Measurements from ENCODE around the gene BMP6. TPM values are rescaled to one million over a fixed set of nuclear protein-coding genes. Genes with fewer than 3 reads are reported as not detected.

Gene BMP6
- total and polyA plus RNA-seq, 2 experiments from 2014 or later, result 0.84 to 2.8 TPM

GRCh38 chr6:7693827-7694226 is 32.1 kb upstream of the BMP6 start (continued):
- TF ChIP-seq ZNF462 (CRISPR knock-in tag; IDR thresholded peaks at IDR 0.05) (no peak), EZH2 (IDR thresholded peaks at IDR 0.05; ENCODE audit: low read depth, unreplicated experiment) (no peak), ETS1 (IDR thresholded peaks at IDR 0.05) (no peak)

GRCh38 chr6:7696061-7696460 is 29.8 kb upstream of the BMP6 start:
- Histone ChIP-seq H3K4me1 (ENCODE audit: insufficient read depth) (peaks cover 19% of the 10 kb centered on the region), H3K27me3 (ENCODE audit: insufficient read depth) (no peaks in the 10 kb centered on the region), H3F3A (replicated peaks; ENCODE audit: low read depth) (no peaks in the 10 kb centered on the region), H4K20me1 (replicated peaks; ENCODE audit: insufficient read depth) (no peaks in the 10 kb centered on the region), H3K79me2 (replicated peaks; ENCODE audit: insufficient read depth) (no peaks in the 10 kb centered on the region), H3K9me2 (ENCODE audit: insufficient read depth) (no peaks in the 10 kb centered on the region), H2AFZ (no peak overlapping the region), H3K36me3 (ENCODE audit: insufficient read depth) (no peaks in the 10 kb centered on the region), H3K27ac (ENCODE audit: low read depth) (no peak overlapping the region), H3K4me2 (no peak overlapping the region), H3K4me3 (no peak overlapping the region)
- H3K36me3 Mint-ChIP-seq (ENCODE audit: low read depth), result no peaks in the 10 kb centered on the region
- no peak overlapping the region for H3K4me3 Mint-ChIP-seq
- H3K4me1 Mint-ChIP-seq, result peaks cover 18% of the 10 kb centered on the region
- H3K27ac Mint-ChIP-seq, result no peak overlapping the region
- no peaks in the 10 kb centered on the region for H3K9me3 Mint-ChIP-seq
- peaks cover 2% of the 10 kb centered on the region for H3K27me3 Mint-ChIP-seq (ENCODE audit: insufficient read depth, low read depth, poor library complexity)
- DNase-seq (ENCODE audit: low spot score) (no peak), ATAC-seq (no peak)
- TF ChIP-seq CTCF (conservative IDR thresholded peaks at IDR 0.05; ENCODE audit: low read depth in 2 of 2) (no peak), NANOG (IDR thresholded peaks at IDR 0.05; ENCODE audit: borderline replicate concordance) (no peak), ZNF462 (CRISPR knock-in tag; IDR thresholded peaks at IDR 0.05) (no peak), POLR2AphosphoS5 (IDR thresholded peaks at IDR 0.05; ENCODE audit: low read depth) (no peak)
